ENCODE results near the gene LONP2.

Gene LONP2

GRCh38 chr16:48384520-48385252 lies 140.6 kb downstream of the LONP2 start:
- Histone ChIP-seq H2AFZ (ENCODE audit: low read depth, low read length) (peak overlapping the region; percentile 36), H3K36me3 (ENCODE audit: control insufficient read depth in 1 of 2, insufficient read depth in 2 of 2, low read depth in 1 of 2, low read length in 2 of 2) (no peaks in the 10 kb centered on the region), H3K4me3 (ENCODE audit: insufficient read depth in 1 of 2, low read depth in 1 of 2, low read length in 2 of 2) (peak overlapping the region; percentile 96 to 98), H3K18ac (ENCODE audit: low read depth in 1 of 2, low read length in 2 of 2) (peak overlapping the region; percentile 98), H2AK5ac (ENCODE audit: low read length, severe bottlenecking) (no peak overlapping the region), H2BK12ac (ENCODE audit: low read length in 2 of 2) (no peak overlapping the region), H2BK120ac (ENCODE audit: low read depth, low read length) (peak overlapping the region; percentile 99), H3K9ac (ENCODE audit: low read length) (peak overlapping the region; percentile 98), H3K79me1 (replicated peaks; ENCODE audit: low read length, poor library complexity, severe bottlenecking) (no peaks in the 10 kb centered on the region), H3K27ac (ENCODE audit: low read length, poor library complexity, severe bottlenecking) (peak overlapping the region; percentile 85), H3K23ac (ENCODE audit: low read length in 2 of 2) (peak overlapping the region in 1 of 2 experiments; percentile 96), H3K27me3 (ENCODE audit: control insufficient read depth in 1 of 2, insufficient read depth in 1 of 2, low read length in 2 of 2) (no peaks in the 10 kb centered on the region), H3K9me3 (ENCODE audit: control insufficient read depth, low read length) (no peaks in the 10 kb centered on the region), H3K4me2 (ENCODE audit: low read length, poor library complexity, severe bottlenecking) (peak overlapping the region; percentile 60), H4K91ac (ENCODE audit: low read length) (peak overlapping the region; percentile 99), H3K4me1 (ENCODE audit: control insufficient read depth, insufficient read depth, low read depth, low read length) (peaks cover 6% of the 10 kb centered on the region), H3K14ac (ENCODE audit: low read length in 2 of 2) (peak overlapping the region in 1 of 2 experiments; percentile 100), H3K4ac (ENCODE audit: low read depth in 1 of 2, low read length in 2 of 2) (peak overlapping the region; percentile 97 to 99), H2BK5ac (ENCODE audit: low read depth, low read length, poor library complexity, severe bottlenecking) (peak overlapping the region; percentile 100), H4K8ac (ENCODE audit: low read length) (peak overlapping the region; percentile 99), H2BK15ac (ENCODE audit: low read depth, poor library complexity, severe bottlenecking) (peak overlapping the region; percentile 93)
- WGBS = under 1% methylated on average over 67 of the region's 103 CpGs
- peak; percentile 42 for DNase-seq

- Histone ChIP-seq H3K14ac (ENCODE audit: low read length in 2 of 2) (peak within 1 kb of the TSS; percentile 90 to 100), H2AK5ac (ENCODE audit: low read length, severe bottlenecking) (no peak within 1 kb of the TSS), H3K4me1 (ENCODE audit: control insufficient read depth, insufficient read depth, low read depth, low read length) (peaks cover 3% of the 10 kb centered on the region), H3K36me3 (ENCODE audit: control insufficient read depth in 1 of 2, insufficient read depth in 2 of 2, low read depth in 1 of 2, low read length in 2 of 2) (no peaks in the 10 kb centered on the region), H3K4ac (ENCODE audit: low read depth in 1 of 2, low read length in 2 of 2) (peak within 1 kb of the TSS; percentile 97 to 99), H2BK5ac (ENCODE audit: low read depth, low read length, poor library complexity, severe bottlenecking) (peak within 1 kb of the TSS; percentile 100), H3K79me1 (replicated peaks; ENCODE audit: low read length, poor library complexity, severe bottlenecking) (no peaks in the 10 kb centered on the region), H3K9me3 (ENCODE audit: control insufficient read depth, low read length) (no peaks in the 10 kb centered on the region), H4K8ac (ENCODE audit: low read length) (peak within 1 kb of the TSS; percentile 100), H3K18ac (ENCODE audit: low read depth in 1 of 2, low read length in 2 of 2) (peak within 1 kb of the TSS; percentile 99), H3K4me3 (ENCODE audit: insufficient read depth in 1 of 2, low read depth in 1 of 2, low read length in 2 of 2) (peak within 1 kb of the TSS; percentile 96 to 98), H4K91ac (ENCODE audit: low read length) (peak within 1 kb of the TSS; percentile 99), H3K27me3 (ENCODE audit: control insufficient read depth in 1 of 2, insufficient read depth in 1 of 2, low read length in 2 of 2) (no peaks in the 10 kb centered on the region), H2BK12ac (ENCODE audit: low read length in 2 of 2) (no peak within 1 kb of the TSS), H2BK120ac (ENCODE audit: low read depth, low read length) (peak within 1 kb of the TSS; percentile 99), H3K9ac (ENCODE audit: low read length) (peak within 1 kb of the TSS; percentile 98), H2BK15ac (ENCODE audit: low read depth, poor library complexity, severe bottlenecking) (peak within 1 kb of the TSS; percentile 93), H3K23ac (ENCODE audit: low read length in 2 of 2) (peak within 1 kb of the TSS in 1 of 2 experiments; percentile 96), H3K4me2 (ENCODE audit: low read length, poor library complexity, severe bottlenecking) (peak within 1 kb of the TSS; percentile 92), H2AFZ (ENCODE audit: low read depth, low read length) (peak within 1 kb of the TSS; percentile 85), H3K27ac (ENCODE audit: low read length, poor library complexity, severe bottlenecking) (peak within 1 kb of the TSS; percentile 85)
- 0% methylated on average over 69 of the region's 105 CpGs for WGBS
- peak; percentile 77 for DNase-seq
These were observed 141.4 kb downstream of the LONP2 start, which contains the start of gene SIAH1 for GRCh38 chr16:48385253-48386150. Gene SIAH1, minus strand, starts transcription at chr16:48385413. Its CDS starts 22,985 bp downstream, at chr16:48362428.

DNA sequence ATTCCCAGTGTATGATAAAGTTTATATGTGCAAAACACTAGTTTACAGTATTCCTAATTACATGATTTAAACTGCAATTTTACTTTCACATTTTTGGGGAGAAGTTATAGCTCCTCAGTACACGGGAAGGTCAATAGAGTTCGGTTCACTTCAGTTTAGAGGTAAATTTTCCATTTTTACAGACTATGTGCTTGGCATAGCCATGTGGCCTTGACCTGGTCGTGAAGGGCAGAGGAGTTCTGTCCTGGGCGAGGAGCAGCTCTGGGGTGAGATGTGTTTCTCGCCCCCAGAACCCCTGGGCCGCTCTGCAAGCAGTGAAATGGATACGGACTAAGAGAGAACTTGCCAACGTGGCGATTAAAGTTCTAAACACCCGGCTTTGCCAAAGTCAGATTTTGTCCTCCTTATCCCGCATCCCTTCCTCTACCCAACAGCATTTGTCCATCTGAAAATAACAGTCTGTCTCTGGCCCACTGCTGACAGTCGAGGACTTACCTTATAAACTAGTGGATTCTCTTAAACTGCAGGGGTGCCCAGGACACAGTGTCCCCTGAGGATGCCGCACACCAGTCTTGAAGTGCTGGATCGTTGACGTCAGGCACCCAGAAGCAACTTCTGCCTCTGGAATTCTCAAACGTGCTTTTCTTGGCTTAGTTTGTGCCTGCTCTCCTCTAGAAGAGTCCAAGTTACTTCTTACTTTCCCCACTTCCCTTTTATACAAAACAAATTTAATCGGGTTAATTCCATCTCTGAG lies 142.6 kb downstream of the LONP2 start:
- H4K91ac ChIP-seq (ENCODE audit: low read length) = no peak overlapping the region
- H2BK12ac ChIP-seq (ENCODE audit: low read length in 2 of 2) = no peak overlapping the region
- H2AK5ac ChIP-seq (ENCODE audit: low read length, severe bottlenecking) = peak overlapping the region; percentile 39
- H3K4me2 ChIP-seq (ENCODE audit: low read length, poor library complexity, severe bottlenecking) = no peak overlapping the region
- H3K4me1 ChIP-seq (ENCODE audit: control insufficient read depth, insufficient read depth, low read depth, low read length) = peaks cover 3% of the 10 kb centered on the region
- no peak overlapping the region for H2BK120ac ChIP-seq (ENCODE audit: low read depth, low read length)
- no peaks in the 10 kb centered on the region for H3K36me3 ChIP-seq (ENCODE audit: control insufficient read depth in 1 of 2, insufficient read depth in 2 of 2, low read depth in 1 of 2, low read length in 2 of 2)
- no peak overlapping the region for H2BK15ac ChIP-seq (ENCODE audit: low read depth, poor library complexity, severe bottlenecking)
- no peaks in the 10 kb centered on the region for H3K9me3 ChIP-seq (ENCODE audit: control insufficient read depth, low read length)
- no peak for DNase-seq
- no peak overlapping the region for H3K14ac ChIP-seq (ENCODE audit: low read length in 2 of 2)
- H3K23ac ChIP-seq (ENCODE audit: low read length in 2 of 2) = no peak overlapping the region
- H3K27me3 ChIP-seq (ENCODE audit: control insufficient read depth in 1 of 2, insufficient read depth in 1 of 2, low read length in 2 of 2) = no peaks in the 10 kb centered on the region
- H3K9ac ChIP-seq (ENCODE audit: low read length) = no peak overlapping the region
- no peak overlapping the region for H3K4me3 ChIP-seq (ENCODE audit: insufficient read depth in 1 of 2, low read depth in 1 of 2, low read length in 2 of 2)
- no peak overlapping the region for H2BK5ac ChIP-seq (ENCODE audit: low read depth, low read length, poor library complexity, severe bottlenecking)
- H2AFZ ChIP-seq (ENCODE audit: low read depth, low read length) = no peak overlapping the region
- H3K4ac ChIP-seq (ENCODE audit: low read depth in 1 of 2, low read length in 2 of 2) = no peak overlapping the region
- no peak overlapping the region for H3K18ac ChIP-seq (ENCODE audit: low read depth in 1 of 2, low read length in 2 of 2)
- 96% methylated on average over 16 of the region's 17 CpGs for WGBS
- no peak overlapping the region for H3K27ac ChIP-seq (ENCODE audit: low read length, poor library complexity, severe bottlenecking)
- H4K8ac ChIP-seq (ENCODE audit: low read length) = no peak overlapping the region
- no peaks in the 10 kb centered on the region for H3K79me1 ChIP-seq (replicated peaks; ENCODE audit: low read length, poor library complexity, severe bottlenecking)
